ENCODE data around the gene DOCK7. TPM values are rescaled to one million over a fixed set of nuclear protein-coding genes. Genes with fewer than 3 reads are reported as not detected.
"Not testable (repeated sequence)": the region's sequence is repeated elsewhere in the genome, so short reads cannot be mapped to it uniquely, and the experiment has no call there.

The DOCK7 gene
- polyA plus RNA-seq, 1 of the 3 experiments (the other 2 are of a cell fraction): 27.6 TPM

DNA sequence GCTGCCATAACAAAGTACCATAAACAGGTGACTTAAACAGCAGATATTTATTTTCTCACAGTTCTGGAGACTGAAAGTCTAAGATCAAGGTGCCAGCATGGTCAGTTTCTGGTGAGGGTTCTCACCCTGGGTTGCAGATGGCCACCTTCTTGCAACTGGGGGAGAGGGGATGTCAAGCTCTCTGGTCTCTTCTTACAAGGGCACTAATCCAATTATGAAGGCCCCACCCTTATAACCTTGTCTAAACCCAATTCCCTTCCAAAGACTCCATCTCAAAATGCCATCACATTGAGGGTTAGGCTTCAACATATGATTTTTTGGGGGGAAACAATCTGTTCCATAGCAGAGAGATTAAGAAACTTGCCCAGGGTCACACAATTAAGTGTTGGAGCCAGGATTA is 115.7 kb downstream of the DOCK7 start:
- peaks cover 17% of the 10 kb centered on the region; the same call in 1 of the 2 replicates for H3K79me2 ChIP-seq (ENCODE audit: insufficient read depth)
- TF ChIP-seq POLR2AphosphoS5 (IDR thresholded peaks at IDR 0.05; ENCODE audit: low read depth, low read length): no peak
- TF ChIP-seq SMC3 (IDR thresholded peaks at IDR 0.05; ENCODE audit: low read depth, low read length): no peak
- TF ChIP-seq, protein P1, sequence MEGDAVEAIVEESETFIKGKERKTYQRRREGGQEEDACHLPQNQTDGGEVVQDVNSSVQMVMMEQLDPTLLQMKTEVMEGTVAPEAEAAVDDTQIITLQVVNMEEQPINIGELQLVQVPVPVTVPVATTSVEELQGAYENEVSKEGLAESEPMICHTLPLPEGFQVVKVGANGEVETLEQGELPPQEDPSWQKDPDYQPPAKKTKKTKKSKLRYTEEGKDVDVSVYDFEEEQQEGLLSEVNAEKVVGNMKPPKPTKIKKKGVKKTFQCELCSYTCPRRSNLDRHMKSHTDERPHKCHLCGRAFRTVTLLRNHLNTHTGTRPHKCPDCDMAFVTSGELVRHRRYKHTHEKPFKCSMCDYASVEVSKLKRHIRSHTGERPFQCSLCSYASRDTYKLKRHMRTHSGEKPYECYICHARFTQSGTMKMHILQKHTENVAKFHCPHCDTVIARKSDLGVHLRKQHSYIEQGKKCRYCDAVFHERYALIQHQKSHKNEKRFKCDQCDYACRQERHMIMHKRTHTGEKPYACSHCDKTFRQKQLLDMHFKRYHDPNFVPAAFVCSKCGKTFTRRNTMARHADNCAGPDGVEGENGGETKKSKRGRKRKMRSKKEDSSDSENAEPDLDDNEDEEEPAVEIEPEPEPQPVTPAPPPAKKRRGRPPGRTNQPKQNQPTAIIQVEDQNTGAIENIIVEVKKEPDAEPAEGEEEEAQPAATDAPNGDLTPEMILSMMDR (IDR thresholded peaks at IDR 0.05): no peak
- no peak for TF ChIP-seq CHD2 (IDR thresholded peaks at IDR 0.05; ENCODE audit: low read length, partially characterized antibody)
- no peak for TF ChIP-seq RCOR1 (IDR thresholded peaks at IDR 0.05; ENCODE audit: low read length)
- TF ChIP-seq, protein P2, sequence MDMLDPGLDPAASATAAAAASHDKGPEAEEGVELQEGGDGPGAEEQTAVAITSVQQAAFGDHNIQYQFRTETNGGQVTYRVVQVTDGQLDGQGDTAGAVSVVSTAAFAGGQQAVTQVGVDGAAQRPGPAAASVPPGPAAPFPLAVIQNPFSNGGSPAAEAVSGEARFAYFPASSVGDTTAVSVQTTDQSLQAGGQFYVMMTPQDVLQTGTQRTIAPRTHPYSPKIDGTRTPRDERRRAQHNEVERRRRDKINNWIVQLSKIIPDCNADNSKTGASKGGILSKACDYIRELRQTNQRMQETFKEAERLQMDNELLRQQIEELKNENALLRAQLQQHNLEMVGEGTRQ (IDR thresholded peaks at IDR 0.05; ENCODE audit: borderline replicate concordance, low read depth, low read length): no peak
- TF ChIP-seq RFX5 (IDR thresholded peaks at IDR 0.05; ENCODE audit: low read length): no peak
- TF ChIP-seq FOSL2 (IDR thresholded peaks at IDR 0.05; ENCODE audit: borderline replicate concordance, low read depth): no peak
- TF ChIP-seq, protein P3, sequence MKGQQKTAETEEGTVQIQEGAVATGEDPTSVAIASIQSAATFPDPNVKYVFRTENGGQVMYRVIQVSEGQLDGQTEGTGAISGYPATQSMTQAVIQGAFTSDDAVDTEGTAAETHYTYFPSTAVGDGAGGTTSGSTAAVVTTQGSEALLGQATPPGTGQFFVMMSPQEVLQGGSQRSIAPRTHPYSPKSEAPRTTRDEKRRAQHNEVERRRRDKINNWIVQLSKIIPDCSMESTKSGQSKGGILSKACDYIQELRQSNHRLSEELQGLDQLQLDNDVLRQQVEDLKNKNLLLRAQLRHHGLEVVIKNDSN (IDR thresholded peaks at IDR 0.05; ENCODE audit: borderline replicate concordance, low read depth): no peak
- TF ChIP-seq JUND (IDR thresholded peaks at IDR 0.05): no peak
- no peak for TF ChIP-seq MXI1 (IDR thresholded peaks at IDR 0.05; ENCODE audit: low read depth, low read length)
- no peak for TF ChIP-seq TAF1 (IDR thresholded peaks at IDR 0.05; ENCODE audit: borderline replicate concordance, low read depth, low read length)
- no peak for TF ChIP-seq ELF1 (IDR thresholded peaks at IDR 0.05)
- TF ChIP-seq TEAD4 (IDR thresholded peaks at IDR 0.05; ENCODE audit: borderline replicate concordance, insufficient read depth): no peak
- no peaks in the 10 kb centered on the region for H3K4me1 ChIP-seq (ENCODE audit: control insufficient read depth in 1 of 2, insufficient read depth in 2 of 2, low read depth in 1 of 2, low read length in 1 of 2)
- no peak for DNase-seq
- no peak overlapping the region for H3K4me3 ChIP-seq (ENCODE audit: low read depth in 2 of 2, low read length in 1 of 2)
- no peak overlapping the region for H3K9ac ChIP-seq
- no peaks in the 10 kb centered on the region for H4K20me1 ChIP-seq (ENCODE audit: insufficient read depth)
- H3K9me3 ChIP-seq: no peaks in the 10 kb centered on the region
- H3K36me3 ChIP-seq (replicated peaks in 1 of 2; ENCODE audit: control insufficient read depth in 1 of 2, insufficient read depth in 2 of 2, low read length in 1 of 2): peaks cover 20 to 33% of the 10 kb centered on the region in 2 experiments
- no peak overlapping the region for H3K4me2 ChIP-seq
- no peaks in the 10 kb centered on the region for H3K27me3 ChIP-seq (ENCODE audit: insufficient read depth)
- POLR2A ChIA-PET: no interaction called here
- no peak overlapping the region for H3K27ac ChIP-seq (ENCODE audit: low read depth in 2 of 2, low read length in 1 of 2)
- H3F3A ChIP-seq (replicated peaks; ENCODE audit: insufficient read depth): peaks cover 3% of the 10 kb centered on the region
- CTCF ChIA-PET: interaction anchor here (0.7 kb wide), 1 partner anchor 59 kb away, joined by 3 read pairs; no protein-coding TSS in a partner anchor
- no peak overlapping the region for H2AFZ ChIP-seq (ENCODE audit: low read depth)
- no peaks in the 10 kb centered on the region for H3K9me2 ChIP-seq

DNA sequence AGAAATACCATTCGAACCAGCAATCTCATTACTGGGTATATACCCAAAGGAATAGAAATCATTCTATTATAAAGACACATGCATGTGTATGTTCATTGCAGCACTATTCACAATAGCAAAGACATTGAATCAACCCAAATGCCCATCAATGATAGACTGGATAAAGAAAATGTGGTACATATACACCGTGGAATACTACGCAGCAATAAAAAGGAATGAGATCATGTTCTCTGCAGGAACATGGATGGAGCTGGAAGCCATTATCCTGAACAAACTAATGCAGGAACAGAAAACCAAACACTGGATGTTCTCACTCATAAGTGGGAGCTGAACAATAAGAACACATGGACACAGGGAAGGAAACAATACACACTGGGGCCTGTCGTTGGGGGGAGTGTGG is 116.7 kb downstream of the DOCK7 start:
- H3K27ac ChIP-seq (ENCODE audit: low read depth in 2 of 2, low read length in 1 of 2); H2AFZ ChIP-seq (ENCODE audit: low read depth); H4K20me1 ChIP-seq (ENCODE audit: insufficient read depth); H3K9me3 ChIP-seq; H3K4me3 ChIP-seq (ENCODE audit: low read depth in 2 of 2, low read length in 1 of 2); H3K4me1 ChIP-seq (ENCODE audit: control insufficient read depth in 1 of 2, insufficient read depth in 2 of 2, low read depth in 1 of 2, low read length in 1 of 2); DNase-seq; H3K4me2 ChIP-seq; H3K9me2 ChIP-seq; H3K9ac ChIP-seq; POLR2A ChIA-PET; CTCF ChIA-PET; H3F3A ChIP-seq (replicated peaks; ENCODE audit: insufficient read depth); H3K27me3 ChIP-seq (ENCODE audit: insufficient read depth): not testable (repeated sequence)
- H3K36me3 ChIP-seq (replicated peaks in 1 of 2; ENCODE audit: control insufficient read depth in 1 of 2, insufficient read depth in 2 of 2, low read length in 1 of 2): peaks cover 10 to 25% of the 10 kb centered on the region in 2 experiments
- WGBS (ENCODE audit: low lambda C conversion rate): 84% methylated on average over 4 of the region's 4 CpGs
- peaks cover 21% of the 10 kb centered on the region; the same call in 1 of the 2 replicates for H3K79me2 ChIP-seq (ENCODE audit: insufficient read depth)

DNA sequence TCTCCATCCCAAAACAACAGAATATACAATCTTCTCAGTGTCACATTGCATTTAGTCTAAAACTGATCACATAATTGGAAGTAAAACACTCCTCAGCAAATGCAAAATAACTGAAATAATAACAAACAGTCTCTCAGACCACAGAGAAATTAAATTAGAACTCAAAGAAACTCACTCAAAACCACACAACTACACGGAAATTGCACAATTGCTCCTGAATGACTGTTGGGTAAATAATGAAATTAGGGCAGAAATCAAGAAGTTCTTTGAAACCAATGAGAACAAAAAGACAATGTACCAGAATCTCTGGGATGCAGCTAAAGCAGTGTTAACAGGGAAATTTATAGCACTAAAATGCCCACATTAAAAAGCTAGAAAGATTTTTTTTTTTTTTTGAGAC is 120.3 kb downstream of the DOCK7 start:
- H3K9me3 ChIP-seq; H2AFZ ChIP-seq (ENCODE audit: low read depth); H3K27ac ChIP-seq (ENCODE audit: low read depth in 2 of 2, low read length in 1 of 2); H3K27me3 ChIP-seq (ENCODE audit: insufficient read depth); H3K4me2 ChIP-seq; H4K20me1 ChIP-seq (ENCODE audit: insufficient read depth); H3K4me3 ChIP-seq (ENCODE audit: low read depth in 2 of 2, low read length in 1 of 2); POLR2A ChIA-PET; DNase-seq; H3K9ac ChIP-seq; H3K9me2 ChIP-seq; H3K4me1 ChIP-seq (ENCODE audit: control insufficient read depth in 1 of 2, insufficient read depth in 2 of 2, low read depth in 1 of 2, low read length in 1 of 2); H3F3A ChIP-seq (replicated peaks; ENCODE audit: insufficient read depth): not testable (repeated sequence)
- Histone ChIP-seq H3K79me2 (ENCODE audit: insufficient read depth) (peaks cover 31% of the 10 kb centered on the region), H3K36me3 (replicated peaks in 1 of 2; ENCODE audit: control insufficient read depth in 1 of 2, insufficient read depth in 2 of 2, low read length in 1 of 2) (peaks cover under 1 to 14% of the 10 kb centered on the region in 2 experiments)
- 46% methylated on average over 1 of the region's 1 CpG for WGBS (ENCODE audit: low lambda C conversion rate)
- CTCF ChIA-PET: interaction anchor here (0.6 to 1.7 kb wide), 2 partner anchors 11 to 60 kb away, joined by 3 to 4 read pairs; no protein-coding TSS in a partner anchor

DNA sequence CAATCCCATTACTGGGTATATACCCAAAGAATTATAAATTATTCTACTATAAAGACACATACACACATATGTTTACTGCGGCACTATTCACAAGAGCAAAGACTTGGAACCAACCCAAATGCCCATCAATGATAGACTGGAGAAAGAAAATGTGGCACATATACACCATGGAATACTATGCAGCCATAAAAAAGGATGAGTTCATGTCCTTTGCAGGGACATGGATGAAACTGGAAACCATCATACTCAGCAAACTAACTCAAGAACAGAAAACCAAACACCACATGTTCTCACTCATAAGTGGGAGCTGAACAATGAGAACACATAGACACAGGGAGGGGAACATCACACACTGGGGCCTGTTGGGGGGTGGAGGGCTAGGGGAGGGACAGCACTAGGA is 121.0 kb downstream of the DOCK7 start:
- CTCF ChIA-PET, POLR2A ChIA-PET: not testable (repeated sequence)
- 100% methylated on average over 1 of the region's 1 CpG for WGBS (ENCODE audit: low lambda C conversion rate)

More for the DNA sequence above, 121.0 kb downstream of the DOCK7 start:
- not testable (repeated sequence) for H2AFZ ChIP-seq (ENCODE audit: low read depth); H3K4me3 ChIP-seq (ENCODE audit: low read depth in 2 of 2, low read length in 1 of 2); H4K20me1 ChIP-seq (ENCODE audit: insufficient read depth); H3K36me3 ChIP-seq (replicated peaks in 1 of 2; ENCODE audit: control insufficient read depth in 1 of 2, insufficient read depth in 2 of 2, low read length in 1 of 2); DNase-seq; H3F3A ChIP-seq (replicated peaks; ENCODE audit: insufficient read depth); H3K4me1 ChIP-seq (ENCODE audit: control insufficient read depth in 1 of 2, insufficient read depth in 2 of 2, low read depth in 1 of 2, low read length in 1 of 2); H3K27me3 ChIP-seq (ENCODE audit: insufficient read depth); H3K4me2 ChIP-seq; H3K27ac ChIP-seq (ENCODE audit: low read depth in 2 of 2, low read length in 1 of 2); H3K9me3 ChIP-seq; H3K9me2 ChIP-seq; H3K9ac ChIP-seq
- H3K79me2 ChIP-seq (ENCODE audit: insufficient read depth): peaks cover 31% of the 10 kb centered on the region

All from SK-N-SH (cell line).